NCI-H2227 treated with DMSO at 0.1 percent for 48 hours (cell line): ENCODE results near the gene DENND5A.

Experiments
- DNase-seq: peaks from one replicate; lab custom pipeline; 2025; lab: John Stamatoyannopoulos, UW

Gene DENND5A

GRCh38 chr11:9096427-9096826 is 168.7 kb downstream of the DENND5A start:
- no peak for DNase-seq

GRCh38 chr11:9095421-9095820 is 169.7 kb downstream of the DENND5A start:
- DNase-seq: no peak

- no peak for DNase-seq
These were observed 170.7 kb downstream of the DENND5A start for GRCh38 chr11:9094420-9094819.

- peak; percentile 49 for DNase-seq
These were observed 172.0 kb downstream of the DENND5A start for GRCh38 chr11:9092853-9093778.

- DNase-seq: no peak
These were observed 173.1 kb downstream of the DENND5A start for GRCh38 chr11:9092072-9092471.

- DNase-seq: no peak
These were observed 173.9 kb downstream of the DENND5A start, which contains the start of gene SCUBE2 for GRCh38 chr11:9091044-9091922. SCUBE2 (minus strand) TSS chr11:9091599; CDS start chr11:9091528, 71 bp downstream.

- DNase-seq: no peak
These were observed 174.6 kb downstream of the DENND5A start for GRCh38 chr11:9090488-9091043.

- no peak for DNase-seq
These were observed 175.5 kb downstream of the DENND5A start for GRCh38 chr11:9089636-9090035.

- no peak for DNase-seq
These were observed 176.1 kb downstream of the DENND5A start for GRCh38 chr11:9089061-9089460.
